Activated B cell treated with CpG ODN at 0.5 μM for 24 hours (primary cell): Measurements from ENCODE around the gene IL16. TPM values are rescaled to one million over a fixed set of nuclear protein-coding genes. Genes with fewer than 3 reads are reported as not detected.
"Not testable (repeated sequence)": the region's sequence is repeated elsewhere in the genome, so short reads cannot be mapped to it uniquely, and the experiment has no call there.

ENCODE experiments used
- ATAC-seq: fragments of 200-7000 bp; cut with Tn5 transposase; one replicate; pipeline ENCODE4 v1.10.0; 2021; ENCODE audit warnings: low read depth, mild to moderate bottlenecking, moderate library complexity
- CTCF ChIA-PET: fragments of 350-600 bp; sonication (Branson Sonifier 250); formaldehyde crosslinking; loops from one replicate; lab custom pipeline; 2021; ENCODE audit warnings: antibody characterized with exemption; lab: Charles Lee
- POLR2A ChIA-PET: fragments of 350-600 bp; sonication (Branson Sonifier 250); formaldehyde crosslinking; loops from one replicate; lab custom pipeline; 2021; ENCODE audit warnings: antibody characterized with exemption; lab: Charles Lee
- DNase-seq: peaks from one replicate; pipeline ENCODE4 v3.0.0; 2022
- H3K27ac Mint-ChIP-seq: one replicate; pipeline ENCODE4 v1.8.0; 2020; ENCODE audit warnings: mixed read lengths
- H3K27me3 Mint-ChIP-seq: one replicate; pipeline ENCODE4 v1.8.0; 2021; ENCODE audit warnings: mixed read lengths
- H3K36me3 Mint-ChIP-seq: one replicate; pipeline ENCODE4 v1.8.0; 2021; ENCODE audit warnings: low read depth, mixed read lengths
- H3K4me1 Mint-ChIP-seq: one replicate; pipeline ENCODE4 v1.8.0; 2021; ENCODE audit warnings: mixed read lengths
- H3K4me3 Mint-ChIP-seq: one replicate; pipeline ENCODE4 v1.8.0; 2020; ENCODE audit warnings: mild to moderate bottlenecking, mixed read lengths
- H3K9me3 Mint-ChIP-seq: one replicate; pipeline ENCODE4 v1.8.0; 2020; ENCODE audit warnings: mixed read lengths
- CTCF ChIP-seq: fragments of 200-600 bp; IDR thresholded peaks from one replicate; pipeline ENCODE4 v1.8.0; 2022; ENCODE audit warnings: antibody characterized with exemption, mild to moderate bottlenecking
- intact Hi-C: fragments of 100-400 bp; cut with micrococcal nuclease; formaldehyde crosslinking; loops from one replicate; pipeline ENCODE4 v1.15.1; 2024
- total RNA-seq: library from RNA; stranded (reverse); gene quantifications from 2 replicates; pipeline ENCODE4 v1.2.3, GENCODE V29; 2022

The IL16 gene
- total RNA-seq, 1 donor from 2014 or later = 206 TPM

GRCh38 chr15:81343371-81343770, 146.7 kb downstream of the IL16 start:
- CTCF ChIA-PET = interaction anchor here (0.9 kb wide), 1 partner anchor 77 kb away, joined by 4 read pairs; no protein-coding TSS in a partner anchor
- no peak overlapping the region for H3K27ac Mint-ChIP-seq
- POLR2A ChIA-PET = no interaction called here
- no peaks in the 10 kb centered on the region for H3K4me1 Mint-ChIP-seq
- H3K27me3 Mint-ChIP-seq = no peaks in the 10 kb centered on the region
- DNase-seq = no peak
- H3K9me3 Mint-ChIP-seq = no peaks in the 10 kb centered on the region
- no peak for TF ChIP-seq CTCF
- H3K36me3 Mint-ChIP-seq = no peaks in the 10 kb centered on the region
- no peak for ATAC-seq
- intact Hi-C loops = no loop called here
- H3K4me3 Mint-ChIP-seq = no peak overlapping the region

DNA sequence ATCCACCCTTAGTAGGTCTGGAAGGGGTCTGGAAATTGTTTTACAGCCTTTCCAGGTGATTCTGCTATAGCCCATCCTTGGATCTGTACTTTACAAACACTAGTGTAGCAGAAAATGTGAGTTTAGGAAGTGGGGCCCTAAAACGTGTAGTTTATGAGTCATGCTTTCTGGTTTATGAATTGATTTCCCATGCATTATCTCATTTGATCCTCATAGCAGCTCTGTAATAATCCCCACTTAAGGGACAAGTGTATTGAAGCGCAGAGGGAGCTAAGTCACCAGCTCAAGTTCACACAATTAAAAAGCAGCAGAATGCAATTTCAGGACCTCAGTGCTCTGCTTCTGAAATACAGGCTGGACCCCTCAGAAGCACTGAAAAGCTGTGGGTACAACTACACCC, 149.9 kb downstream of the IL16 start:
- ChIA-PET POLR2A (no interaction called here), CTCF (no interaction called here)
- TF ChIP-seq CTCF = no peak
- no peaks in the 10 kb centered on the region for H3K36me3 Mint-ChIP-seq
- H3K4me3 Mint-ChIP-seq = no peak overlapping the region
- no peak overlapping the region for H3K27ac Mint-ChIP-seq
- intact Hi-C loops = no loop called here
- no peaks in the 10 kb centered on the region for H3K9me3 Mint-ChIP-seq
- no peak for ATAC-seq
- H3K4me1 Mint-ChIP-seq = no peaks in the 10 kb centered on the region
- H3K27me3 Mint-ChIP-seq = peaks cover 2% of the 10 kb centered on the region
- no peak for DNase-seq

GRCh38 chr15:81347910-81348309, 151.2 kb downstream of the IL16 start:
- intact Hi-C loops = no loop called here
- Mint-ChIP-seq H3K27ac (no peak overlapping the region), H3K36me3 (no peaks in the 10 kb centered on the region), H3K27me3 (peaks cover 2% of the 10 kb centered on the region), H3K4me3 (no peak overlapping the region), H3K9me3 (no peaks in the 10 kb centered on the region), H3K4me1 (no peaks in the 10 kb centered on the region)
- no peak for TF ChIP-seq CTCF
- ATAC-seq (no peak), DNase-seq (no peak)
- POLR2A ChIA-PET = no interaction called here
- CTCF ChIA-PET = no interaction called here

DNA sequence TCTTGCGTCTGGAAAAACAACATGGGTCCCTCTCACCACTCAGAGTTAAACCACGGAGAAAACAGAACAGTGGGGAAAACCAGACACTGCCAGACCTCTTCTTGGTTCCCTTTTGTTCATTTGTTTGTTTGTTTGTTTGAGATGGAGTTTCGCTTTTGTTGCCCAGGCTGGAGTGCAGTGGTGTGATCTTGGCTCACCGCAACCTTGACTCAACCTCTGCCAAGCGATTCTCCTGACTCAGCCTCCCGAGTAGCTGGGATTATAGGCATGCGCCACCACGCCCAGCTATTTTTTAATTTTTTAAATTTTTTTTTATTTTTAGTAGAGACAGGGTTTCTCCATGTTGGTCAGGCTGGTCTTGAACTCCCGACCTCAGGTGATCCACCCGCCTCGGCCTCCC, 152.0 kb downstream of the IL16 start:
- CTCF ChIA-PET, H3K9me3 Mint-ChIP-seq, DNase-seq, POLR2A ChIA-PET, H3K27ac Mint-ChIP-seq, H3K4me3 Mint-ChIP-seq, H3K27me3 Mint-ChIP-seq, H3K36me3 Mint-ChIP-seq, intact Hi-C loops, ATAC-seq, H3K4me1 Mint-ChIP-seq: not testable (repeated sequence)

DNA sequence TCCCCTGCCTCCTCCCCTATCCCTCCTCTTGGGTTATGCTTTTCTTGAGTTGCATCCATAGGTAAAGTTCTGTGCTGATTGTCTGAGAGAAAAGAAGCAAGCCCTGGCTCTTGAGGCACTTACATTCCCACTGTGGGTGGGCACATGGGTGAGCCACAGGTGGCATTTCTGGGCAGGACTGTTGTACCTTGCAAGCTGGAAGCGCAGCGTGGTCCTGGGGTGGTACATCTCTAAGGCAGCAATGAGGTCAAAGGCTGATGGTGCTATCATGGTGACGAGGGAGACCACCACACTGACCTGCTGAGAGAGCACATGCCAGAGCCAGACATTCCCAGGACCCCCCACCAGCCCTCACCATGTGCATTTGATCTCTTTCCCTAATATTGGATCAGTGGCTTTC, 152.6 kb downstream of the IL16 start:
- Mint-ChIP-seq H3K36me3 (no peaks in the 10 kb centered on the region), H3K4me1 (no peaks in the 10 kb centered on the region), H3K27ac (no peak overlapping the region), H3K9me3 (no peaks in the 10 kb centered on the region), H3K4me3 (no peak overlapping the region), H3K27me3 (peaks cover 2% of the 10 kb centered on the region)
- ChIA-PET CTCF (no interaction called here), POLR2A (no interaction called here)
- DNase-seq = no peak
- TF ChIP-seq CTCF = no peak
- no peak for ATAC-seq
- intact Hi-C loops = no loop called here

DNA sequence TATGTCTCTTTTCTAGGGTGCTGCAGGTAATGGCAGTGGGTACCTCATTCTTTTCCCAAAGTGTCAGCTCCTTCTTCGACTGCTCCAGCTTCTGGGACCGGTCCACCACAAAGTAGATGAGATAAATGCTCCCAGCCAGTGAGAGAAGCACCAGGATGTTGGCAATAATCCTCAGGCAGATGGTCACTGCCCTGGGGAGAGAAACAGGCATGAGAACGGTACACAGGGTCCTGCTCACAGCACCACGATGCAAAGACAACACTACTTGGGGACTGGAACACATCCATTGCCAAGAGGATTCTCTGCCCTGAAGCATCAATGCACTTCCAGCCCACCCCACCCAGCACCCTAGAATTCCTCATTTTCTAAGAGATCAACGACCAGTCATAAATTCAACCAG, 155.0 kb downstream of the IL16 start:
- ChIA-PET POLR2A (interaction anchor here (0.7 kb wide), 1 partner anchor 61 kb away, joined by 3 read pairs; no protein-coding TSS in a partner anchor), CTCF (no interaction called here)
- peaks cover 2% of the 10 kb centered on the region for H3K27me3 Mint-ChIP-seq
- intact Hi-C loops = no loop called here
- H3K4me3 Mint-ChIP-seq = no peak overlapping the region
- no peak for TF ChIP-seq CTCF
- ATAC-seq (no peak), DNase-seq (no peak)
- no peaks in the 10 kb centered on the region for H3K9me3 Mint-ChIP-seq
- H3K27ac Mint-ChIP-seq = no peak overlapping the region
- H3K4me1 Mint-ChIP-seq = no peaks in the 10 kb centered on the region
- no peaks in the 10 kb centered on the region for H3K36me3 Mint-ChIP-seq
